Astrocyte (in vitro differentiated cells and primary cell): ENCODE measurements around the gene RESP18.

ENCODE experiments used
- CTCF ChIP-seq: IDR thresholded peaks from 2 replicates; pipeline ENCODE4 v1.5.1; 2011; ENCODE audit warnings: low read depth, mild to moderate bottlenecking, inconsistent platforms, low read length, moderate library complexity; ENCODE audit not compliant: insufficient read depth
- EZH2 ChIP-seq: IDR thresholded peaks from 2 replicates; pipeline ENCODE4 v1.6.1; 2012; ENCODE audit warnings: mild to moderate bottlenecking, low read length, inconsistent platforms; ENCODE audit not compliant: insufficient read depth

GRCh38 chr2:219284501-219285372 lies 47.8 kb downstream of the RESP18 start:
- no peak for TF ChIP-seq EZH2
- no peak for TF ChIP-seq CTCF
